Measurements from ENCODE around the gene IL1RAP.
"Not testable (repeated sequence)": the region's sequence is repeated elsewhere in the genome, so short reads cannot be mapped to it uniquely, and the experiment has no call there.

IL1RAP gene, protein sequence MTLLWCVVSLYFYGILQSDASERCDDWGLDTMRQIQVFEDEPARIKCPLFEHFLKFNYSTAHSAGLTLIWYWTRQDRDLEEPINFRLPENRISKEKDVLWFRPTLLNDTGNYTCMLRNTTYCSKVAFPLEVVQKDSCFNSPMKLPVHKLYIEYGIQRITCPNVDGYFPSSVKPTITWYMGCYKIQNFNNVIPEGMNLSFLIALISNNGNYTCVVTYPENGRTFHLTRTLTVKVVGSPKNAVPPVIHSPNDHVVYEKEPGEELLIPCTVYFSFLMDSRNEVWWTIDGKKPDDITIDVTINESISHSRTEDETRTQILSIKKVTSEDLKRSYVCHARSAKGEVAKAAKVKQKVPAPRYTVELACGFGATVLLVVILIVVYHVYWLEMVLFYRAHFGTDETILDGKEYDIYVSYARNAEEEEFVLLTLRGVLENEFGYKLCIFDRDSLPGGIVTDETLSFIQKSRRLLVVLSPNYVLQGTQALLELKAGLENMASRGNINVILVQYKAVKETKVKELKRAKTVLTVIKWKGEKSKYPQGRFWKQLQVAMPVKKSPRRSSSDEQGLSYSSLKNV

DNA sequence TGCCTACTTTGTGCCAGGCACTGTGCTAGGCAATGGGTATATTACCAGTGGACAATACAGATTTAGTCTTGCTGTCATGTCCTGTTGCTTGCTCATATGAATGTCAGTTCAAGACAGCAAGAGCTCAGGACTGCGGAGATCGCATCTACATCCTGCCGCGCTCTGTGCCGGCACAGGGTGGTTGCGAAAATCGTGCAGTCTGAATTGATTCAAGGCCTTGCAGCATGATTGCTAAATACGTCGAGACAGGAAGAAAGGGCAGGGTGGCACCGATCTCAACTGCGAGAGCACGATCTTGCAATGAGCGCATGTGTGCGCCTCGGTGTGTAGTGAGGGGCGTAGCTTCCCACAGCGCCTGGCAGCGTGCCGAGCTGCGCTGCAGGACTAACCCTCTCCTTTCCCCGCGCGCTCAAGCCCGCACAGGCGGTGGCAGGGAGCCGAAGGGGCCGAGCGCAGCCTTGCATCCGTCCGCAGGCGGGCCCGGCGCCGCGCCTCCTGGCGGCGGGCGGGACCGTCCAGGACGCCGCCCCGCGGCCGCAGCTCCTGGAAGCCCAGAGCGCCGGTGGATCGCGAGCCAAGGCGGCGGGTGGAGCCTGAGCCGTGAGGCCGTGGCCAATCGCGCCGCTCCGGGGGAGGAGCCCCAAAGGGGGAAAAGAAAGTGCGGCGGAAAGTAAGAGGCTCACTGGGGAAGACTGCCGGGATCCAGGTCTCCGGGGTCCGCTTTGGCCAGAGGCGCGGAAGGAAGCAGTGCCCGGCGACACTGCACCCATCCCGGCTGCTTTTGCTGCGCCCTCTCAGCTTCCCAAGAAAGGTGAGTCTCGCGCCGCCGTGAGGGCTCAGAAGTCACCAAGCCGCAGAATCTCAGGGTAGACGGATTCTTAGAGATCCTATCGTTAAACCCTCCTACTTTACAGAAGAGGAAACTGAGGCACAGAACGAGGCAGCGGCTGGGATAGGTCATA, at the start of gene IL1RAP:
Gene IL1RAP, plus strand, starts transcription at position 677 of the 962 bp plus-strand sequence. CDS start 50,205 bp downstream, outside the sequence.
- peak; percentile 98 for DNase-seq (ENCODE audit: low read depth, low spot score)

DNA sequence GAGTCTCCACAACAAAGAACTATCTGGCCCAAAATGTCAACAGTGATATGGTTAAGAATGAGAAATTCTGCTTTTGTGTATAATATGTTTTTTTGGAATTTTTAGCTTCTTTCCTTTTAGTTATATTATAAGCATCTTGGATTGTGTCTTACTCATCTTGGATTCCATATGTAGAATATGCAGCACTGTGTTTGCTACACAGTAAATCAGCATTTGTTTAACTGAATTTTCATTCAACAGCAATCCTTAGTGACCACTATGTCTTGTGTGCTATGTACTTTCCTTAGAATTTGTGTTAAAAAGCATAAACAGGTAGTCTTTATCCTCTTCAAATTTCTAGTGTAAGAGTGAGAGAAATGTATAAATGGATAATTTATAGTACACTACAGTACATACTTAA, 46.0 kb upstream of the IL1RAP start:
- no peak for DNase-seq (ENCODE audit: low read depth, low spot score)

DNA sequence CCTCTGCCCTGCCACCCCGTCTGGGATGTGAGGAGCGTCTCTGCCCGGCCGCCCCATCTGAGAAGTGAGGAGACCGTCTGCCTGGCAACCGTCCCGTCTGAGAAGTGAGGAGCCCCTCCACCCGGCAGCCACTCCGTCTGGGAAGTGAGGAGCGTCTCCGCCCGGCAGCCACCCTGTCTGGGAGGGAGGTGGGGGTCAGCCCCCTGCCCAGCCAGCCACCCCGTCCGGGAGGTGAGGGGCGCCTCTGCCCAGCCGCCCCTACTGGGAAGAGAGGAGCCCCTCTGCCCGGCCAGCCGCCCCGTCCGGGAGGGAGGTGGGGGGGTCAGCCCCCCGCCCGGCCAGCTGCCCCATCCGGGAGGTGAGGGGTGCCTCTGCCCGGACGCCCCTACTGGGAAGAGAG, 40.6 kb upstream of the IL1RAP start:
- not testable (repeated sequence) for DNase-seq (ENCODE audit: low read depth, low spot score)

DNA sequence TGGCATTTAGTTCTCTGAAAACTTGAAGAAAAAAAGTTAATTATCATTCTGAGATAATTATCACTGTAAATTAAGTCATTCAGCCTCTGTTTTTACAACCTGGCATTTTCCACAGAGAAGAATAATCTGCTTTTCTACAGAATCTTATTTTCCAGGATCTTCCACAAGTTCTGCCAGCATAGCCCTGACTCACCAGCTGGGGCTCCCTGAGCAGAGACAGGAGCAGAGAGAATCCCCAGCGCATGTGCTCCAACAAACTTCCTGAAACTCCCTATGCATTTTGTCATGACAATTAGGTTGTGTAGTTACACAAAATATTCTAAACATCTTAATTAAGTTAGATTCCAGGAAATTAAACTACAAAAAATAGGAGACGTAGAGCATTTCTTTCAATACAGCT, 32.1 kb upstream of the IL1RAP start:
- DNase-seq (ENCODE audit: low read depth, low spot score) = peak; percentile 7

DNA sequence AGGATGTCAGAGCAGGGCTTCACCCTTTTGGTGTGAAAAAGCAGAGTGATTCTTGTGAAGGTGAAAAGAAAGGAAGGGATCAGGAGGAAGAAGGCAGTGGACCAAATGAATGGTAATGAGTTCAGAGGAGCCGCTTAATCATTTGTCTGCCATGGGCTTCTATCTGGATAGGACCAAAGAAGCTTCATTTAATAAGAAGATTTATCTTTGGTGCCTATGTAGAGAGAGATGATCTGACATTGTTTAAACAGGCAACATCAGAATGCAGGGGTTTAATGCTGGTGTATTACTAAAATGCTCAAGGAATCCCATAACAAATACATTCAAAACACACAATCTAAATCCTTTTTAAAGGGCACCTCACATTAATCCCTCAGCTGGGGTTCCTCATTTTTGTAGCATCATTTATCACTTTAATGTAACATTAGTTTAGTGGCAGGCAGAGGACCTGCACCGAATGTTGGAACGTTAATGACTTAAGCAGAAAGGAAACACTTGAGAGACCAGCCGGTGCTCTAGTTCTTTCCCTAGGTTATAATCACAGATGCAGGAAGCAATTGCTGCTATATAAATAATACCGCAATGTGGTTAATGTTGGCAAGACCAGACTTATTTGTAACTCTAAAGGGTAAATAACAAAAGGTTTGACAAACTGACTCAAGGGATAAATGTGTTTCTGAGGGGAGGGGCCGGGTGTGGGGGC, 27.9 kb upstream of the IL1RAP start:
- peak; percentile 81 for DNase-seq (ENCODE audit: low read depth, low spot score)

DNA sequence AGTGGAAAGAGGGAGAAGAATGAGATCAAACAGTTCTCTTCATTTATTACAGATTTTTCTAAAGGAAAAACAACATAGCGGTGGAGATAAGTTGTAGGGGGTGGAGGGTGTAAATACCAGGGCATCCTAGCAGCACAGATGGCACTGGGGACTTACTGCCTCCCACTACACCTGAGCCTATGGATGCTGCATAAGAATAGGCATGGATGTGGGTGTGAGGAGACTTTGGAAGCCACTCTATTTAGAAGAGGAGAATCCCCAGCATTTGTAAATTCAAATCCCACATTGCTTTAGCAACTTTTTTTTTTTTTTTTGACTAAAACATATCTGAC, 27.4 kb upstream of the IL1RAP start:
- no peak for DNase-seq (ENCODE audit: low read depth, low spot score)

DNA sequence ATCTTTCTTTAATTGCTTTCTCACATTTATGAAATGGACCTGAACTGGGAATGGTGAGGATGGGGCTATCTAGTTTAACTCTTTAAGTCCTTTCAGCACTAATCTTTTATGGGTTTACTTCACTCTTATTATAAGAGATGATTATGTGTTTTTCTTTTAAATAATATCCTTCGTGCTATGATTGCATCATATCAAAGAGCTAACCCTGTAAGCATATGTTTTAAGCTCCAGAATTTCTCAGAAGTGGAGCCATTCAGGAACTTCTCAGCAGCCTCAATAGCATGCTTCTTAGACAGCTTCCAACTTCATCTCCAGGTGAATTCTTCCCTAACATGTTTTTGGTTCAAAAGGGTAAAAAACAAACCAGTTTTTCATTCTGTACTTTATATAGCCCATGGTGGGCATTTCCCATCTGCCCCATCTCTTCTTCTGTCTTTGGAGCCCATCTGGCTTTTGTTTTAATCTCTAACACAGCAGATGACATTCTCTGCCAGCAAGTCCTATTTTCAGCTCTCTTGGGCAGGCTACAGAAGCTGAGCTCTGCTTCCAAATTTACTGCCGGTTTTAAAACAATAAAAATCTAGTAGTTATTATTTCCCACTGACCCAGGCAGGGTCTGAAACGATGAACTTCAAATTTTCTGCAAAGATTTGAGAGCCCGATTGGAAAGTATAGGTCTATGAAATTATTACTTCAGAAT, 26.8 kb upstream of the IL1RAP start:
- DNase-seq (ENCODE audit: low read depth, low spot score) = no peak

DNA sequence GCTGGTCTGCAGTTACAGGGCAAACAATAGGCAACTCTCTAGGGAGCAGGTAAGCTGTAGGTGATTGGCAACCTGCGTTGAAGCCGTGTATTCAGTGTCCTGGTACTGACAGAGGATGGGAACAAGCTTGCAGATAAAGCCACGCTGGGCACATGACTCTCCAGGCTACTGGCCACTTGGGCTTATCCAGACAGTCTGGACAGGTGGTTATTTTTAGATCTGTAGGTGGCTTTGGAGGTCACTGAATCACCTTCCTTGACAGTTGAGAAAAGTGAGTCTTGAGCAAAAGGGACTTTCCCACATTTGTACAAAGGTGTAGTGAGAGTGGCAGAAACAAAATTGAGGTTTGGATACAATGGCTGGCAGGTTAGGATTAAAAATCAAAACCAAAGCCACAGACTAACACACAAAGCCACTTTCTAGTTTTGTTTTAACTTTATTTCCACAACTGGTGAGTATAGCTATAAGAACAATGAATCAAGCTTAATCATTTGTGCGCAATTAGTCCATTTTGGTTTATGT, 22.3 kb upstream of the IL1RAP start:
- DNase-seq (ENCODE audit: low read depth, low spot score) = peak; percentile 10

DNA sequence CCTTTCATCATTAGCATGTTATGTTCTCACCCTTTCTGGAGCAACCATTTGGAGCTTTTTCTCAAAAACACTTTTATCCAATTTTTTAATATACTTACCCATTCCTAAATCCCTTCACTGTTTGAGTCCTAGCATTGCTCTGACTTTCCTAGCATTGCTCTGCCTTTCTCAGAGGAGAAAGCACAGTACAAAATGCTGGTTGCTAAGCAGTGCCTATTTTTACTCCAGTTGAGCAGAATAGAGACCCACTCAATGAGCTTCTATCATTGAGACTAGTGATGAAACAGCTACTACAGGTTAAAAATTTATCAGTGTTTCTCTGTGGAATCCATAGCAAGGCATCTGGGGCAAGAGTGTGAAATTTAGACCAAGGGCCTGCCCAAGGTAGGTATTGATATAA, 21.8 kb upstream of the IL1RAP start:
- DNase-seq (ENCODE audit: low read depth, low spot score) = no peak

DNA sequence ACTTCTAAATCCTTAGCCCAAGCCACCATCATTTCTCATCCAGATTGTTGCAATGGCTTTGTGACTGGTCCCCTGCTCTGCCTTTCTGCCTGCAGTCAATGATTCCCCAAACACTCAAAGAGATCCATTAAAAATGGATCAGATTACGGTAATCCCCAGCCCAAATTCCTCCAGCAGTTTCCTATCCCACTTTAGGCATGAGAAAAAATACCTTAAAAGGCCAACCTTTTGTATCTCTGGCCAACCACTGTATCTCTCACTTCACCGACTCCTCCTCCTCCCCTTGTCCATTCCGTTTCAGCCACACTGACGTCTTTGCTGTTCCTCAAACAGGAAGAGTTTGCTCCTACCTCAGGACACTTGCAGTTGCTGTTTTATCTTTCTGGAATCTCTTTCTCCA, 20.9 kb upstream of the IL1RAP start:
- no peak for DNase-seq (ENCODE audit: low read depth, low spot score)

DNA sequence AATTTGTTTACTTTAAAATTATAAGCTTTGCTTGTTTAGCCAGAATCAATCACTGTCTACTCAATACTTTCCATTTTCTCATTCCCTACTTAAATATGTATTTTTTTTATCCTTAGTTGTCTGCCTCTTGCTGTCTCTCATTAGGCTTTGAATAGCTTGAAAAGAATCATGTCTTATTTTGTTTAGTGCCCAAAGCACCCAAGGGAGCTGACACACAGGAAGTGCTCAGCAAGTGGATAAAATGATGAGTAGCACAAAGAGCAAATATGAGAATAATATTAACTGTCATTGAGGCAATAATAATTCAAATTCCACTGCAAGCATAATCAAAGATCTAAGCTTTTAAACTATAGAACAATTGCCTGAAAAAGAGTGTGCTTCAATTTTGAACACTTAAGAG, 19.0 kb upstream of the IL1RAP start:
- no peak for DNase-seq (ENCODE audit: low read depth, low spot score)

DNA sequence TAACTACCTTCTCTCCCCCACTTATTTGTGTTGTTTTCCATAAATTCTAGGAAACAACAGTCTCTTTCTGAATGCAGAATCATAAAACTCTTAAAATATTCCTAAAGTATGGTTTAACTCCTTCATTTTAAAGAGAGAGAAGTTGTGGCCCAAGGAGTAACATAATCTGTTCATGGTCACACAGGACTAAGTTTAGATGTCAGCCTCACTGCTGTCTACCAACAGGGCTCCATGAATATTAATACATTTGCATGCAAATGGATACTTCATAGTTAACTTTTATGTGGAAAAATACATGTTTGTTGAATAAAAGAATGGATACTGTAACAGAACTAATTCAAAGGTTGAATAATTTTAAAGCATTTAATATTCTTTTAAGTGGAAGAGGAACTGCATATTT, 18.5 kb upstream of the IL1RAP start:
- DNase-seq (ENCODE audit: low read depth, low spot score) = no peak

DNA sequence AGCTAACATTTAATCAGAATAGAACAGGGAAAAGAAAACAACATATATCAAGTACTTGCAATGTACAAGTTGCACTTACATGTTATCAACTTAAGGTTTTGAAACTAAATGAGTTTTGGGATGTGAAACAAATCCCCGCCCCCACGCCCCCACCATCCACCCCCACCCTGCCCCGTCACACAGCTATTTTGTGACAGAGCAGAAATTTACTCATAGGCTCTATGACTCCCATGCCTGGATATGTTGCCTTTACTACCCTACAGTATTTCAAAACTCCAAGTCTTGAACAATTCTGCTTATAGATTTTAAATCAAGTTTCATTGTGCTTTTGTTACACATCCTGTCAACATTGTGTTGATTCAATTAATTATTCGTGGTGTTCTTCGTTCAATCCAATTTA, 18.1 kb upstream of the IL1RAP start:
- DNase-seq (ENCODE audit: low read depth, low spot score) = no peak

DNA sequence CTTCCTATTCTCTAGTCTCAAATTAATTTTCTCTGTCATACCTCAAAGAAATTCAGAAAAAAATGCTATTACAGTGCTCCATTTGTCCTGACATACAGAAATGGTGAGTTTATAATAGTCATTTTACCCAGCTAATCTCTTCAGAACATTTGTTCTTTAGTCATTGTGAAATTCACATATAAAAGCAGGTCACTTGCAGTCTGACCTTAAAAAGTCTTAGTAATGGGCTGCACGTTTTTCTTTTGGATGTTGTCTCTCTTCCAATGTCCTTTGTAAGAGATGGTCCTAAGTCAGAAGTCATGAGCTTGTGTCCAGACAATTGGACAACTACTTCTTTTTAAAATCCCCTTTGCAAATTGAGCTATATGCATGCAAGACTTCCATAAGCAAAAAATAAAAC, 17.0 kb upstream of the IL1RAP start:
- DNase-seq (ENCODE audit: low read depth, low spot score) = no peak

DNA sequence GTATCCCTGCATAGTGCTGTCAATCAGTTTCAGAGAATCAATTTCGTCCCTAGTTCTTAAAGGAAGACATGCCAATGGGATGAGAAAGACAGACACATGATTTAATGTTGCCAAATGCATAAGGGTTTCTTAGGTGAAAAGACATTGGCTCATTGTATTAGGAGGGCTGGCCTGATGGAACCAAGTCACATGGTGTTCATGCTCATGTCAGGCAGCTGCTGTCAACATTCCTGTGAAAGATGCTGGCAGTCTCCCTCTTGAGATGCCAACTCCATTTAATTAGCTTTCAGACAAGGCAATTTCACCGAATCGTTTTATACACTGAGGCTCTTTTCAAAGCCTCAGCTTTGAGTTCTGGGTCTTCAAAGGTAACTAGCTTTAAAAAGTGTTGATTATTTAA, 16.1 kb upstream of the IL1RAP start:
- DNase-seq (ENCODE audit: low read depth, low spot score) = peak; percentile 49

DNA sequence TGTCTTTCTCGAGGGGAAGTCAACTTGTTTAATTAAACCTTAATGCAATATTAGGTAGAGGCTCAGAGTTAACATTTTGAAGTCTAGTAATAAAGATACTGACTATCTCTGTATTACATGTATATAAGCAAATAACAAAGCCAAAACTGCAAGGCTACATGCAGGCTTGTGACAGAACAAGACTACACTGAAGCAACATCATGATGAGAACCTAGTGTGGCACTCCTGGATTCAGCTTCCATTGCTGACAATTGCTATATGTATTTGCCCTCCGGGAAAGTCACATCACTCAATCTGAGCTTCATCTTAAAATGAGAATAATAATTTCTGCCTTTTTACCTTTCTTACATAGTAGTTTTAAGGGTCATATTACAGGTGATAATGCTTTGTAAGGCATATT, 15.6 kb upstream of the IL1RAP start:
- DNase-seq (ENCODE audit: low read depth, low spot score) = no peak

DNA sequence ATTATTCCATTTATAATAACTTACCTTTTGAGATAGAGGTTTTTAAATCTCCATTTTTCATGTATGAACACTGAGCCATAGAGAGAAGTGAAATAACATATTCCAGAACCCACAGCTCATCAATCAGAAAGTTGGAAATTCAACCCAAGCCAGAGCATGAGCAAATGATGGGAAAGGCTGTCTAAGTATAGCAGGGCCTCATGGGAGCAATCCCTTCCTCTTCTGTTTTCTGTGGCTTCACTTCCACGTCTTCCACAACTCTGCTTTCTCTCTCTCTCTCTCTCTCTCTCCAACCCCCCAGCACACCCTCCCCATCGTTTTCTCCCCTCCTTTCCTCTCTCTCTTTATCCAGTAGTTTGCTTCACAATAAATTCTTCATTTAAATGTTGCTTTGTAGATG, 14.8 kb upstream of the IL1RAP start:
- no peak for DNase-seq (ENCODE audit: low read depth, low spot score)

DNA sequence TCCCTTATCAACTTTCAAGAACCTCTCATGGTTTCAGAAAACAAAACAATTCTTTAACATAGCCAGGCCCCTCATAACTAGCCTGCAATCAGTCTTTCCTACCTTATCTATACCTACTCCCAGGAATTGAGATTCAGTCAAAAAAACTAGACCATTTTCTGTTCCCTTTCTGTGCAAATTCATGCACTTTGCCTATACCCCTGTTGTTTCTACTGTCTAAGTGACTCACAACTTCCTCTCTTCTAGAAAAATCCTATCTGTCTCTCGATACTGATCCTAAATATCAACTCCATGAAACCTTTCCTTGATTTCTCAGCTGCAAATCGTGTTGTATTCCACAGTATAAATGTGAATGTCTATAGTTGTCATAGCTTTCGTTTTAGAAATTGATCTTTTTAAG, 10.9 kb upstream of the IL1RAP start:
- DNase-seq (ENCODE audit: low read depth, low spot score) = no peak

DNA sequence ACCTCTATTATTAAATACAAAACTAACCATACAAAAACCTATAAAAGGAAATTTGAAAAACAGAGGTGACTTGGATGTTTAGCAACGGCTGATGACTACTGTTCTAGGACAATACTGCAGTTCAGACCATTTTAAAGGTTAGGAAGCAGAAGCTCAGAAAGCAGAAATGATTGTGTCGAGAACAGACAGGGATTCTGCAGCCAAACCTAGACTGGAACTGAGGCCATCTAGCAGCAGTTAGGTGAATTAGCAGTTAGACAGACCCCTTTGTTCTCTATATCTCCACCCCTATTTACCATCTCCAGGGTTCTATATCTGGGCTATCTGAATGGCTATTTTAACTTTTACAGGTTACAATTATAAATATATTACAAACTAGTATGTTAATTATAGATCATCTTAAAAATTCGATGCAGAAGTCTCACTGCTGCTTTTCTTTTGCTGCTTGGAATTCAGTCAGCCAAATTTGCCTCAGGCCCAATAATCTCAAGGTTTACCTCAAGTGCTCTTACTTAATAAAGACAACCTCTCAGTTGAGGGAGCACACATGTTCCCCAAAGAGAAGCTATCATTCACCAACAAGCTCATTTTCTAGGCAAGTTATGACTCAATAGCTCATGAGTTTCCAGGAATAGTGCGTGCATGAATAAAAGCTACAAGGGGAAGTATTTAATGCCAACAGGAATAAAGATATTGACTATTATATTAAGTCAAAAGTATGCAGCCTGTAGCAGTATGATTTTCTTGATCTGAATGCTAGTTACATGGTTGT, 9.3 kb upstream of the IL1RAP start:
- DNase-seq (ENCODE audit: low read depth, low spot score) = no peak

DNA sequence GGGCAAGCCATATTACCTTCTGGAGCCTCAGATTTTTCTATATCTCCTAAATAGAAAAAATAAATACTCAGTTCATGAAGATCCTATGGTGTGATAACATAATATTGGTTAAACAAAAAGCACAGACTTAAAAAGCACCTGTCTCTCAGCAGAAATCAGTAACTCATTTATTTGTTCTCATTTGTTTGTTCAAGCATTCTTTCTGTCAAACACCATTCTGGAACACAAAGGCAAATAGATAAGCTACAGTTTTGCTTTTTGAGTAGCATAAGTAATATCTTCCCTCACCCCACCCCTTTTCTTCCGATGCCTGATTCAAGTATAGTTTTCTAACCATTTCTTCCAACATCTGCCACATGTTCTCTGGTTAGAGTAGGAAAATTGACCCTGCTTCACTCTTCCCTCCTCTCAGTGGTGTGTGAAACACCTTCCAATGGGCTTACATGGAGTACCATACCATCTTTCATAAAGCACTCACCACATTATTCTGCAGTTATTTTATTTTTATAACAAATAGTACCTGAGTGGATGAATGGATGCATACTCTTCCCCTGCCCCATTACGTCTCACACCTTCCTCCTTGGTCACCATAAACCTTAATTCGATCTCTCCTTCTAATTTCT, 8.4 kb upstream of the IL1RAP start:
- DNase-seq (ENCODE audit: low read depth, low spot score) = no peak
